ENCODE results near the gene SLC25A38. TPM values are rescaled to one million over a fixed set of nuclear protein-coding genes. Genes with fewer than 3 reads are reported as not detected.

Gene SLC25A38
- total RNA-seq, 1 experiment from 2014 or later, result 29.7 TPM

Other genes starting within 250 kb of the SLC25A38 start
- 72.3 and 86.9 TPM in 2 replicates for gene CSRNP1, start 229.8 kb upstream of the SLC25A38 start, total RNA-seq (2014; rRNA removed)
- not detected in 2 replicates for gene XIRP1, start 190.8 kb upstream of the SLC25A38 start, total RNA-seq (2014; rRNA removed)
- gene CX3CR1, start 103.3 kb upstream of the SLC25A38 start, total RNA-seq (2014; rRNA removed), result not detected in 2 replicates
- not detected in 2 replicates for gene CCR8, start 53.7 kb upstream of the SLC25A38 start, total RNA-seq (2014; rRNA removed)
- 2,286 and 2,722 TPM in 2 replicates for gene RPSA, start 23.4 kb downstream of the SLC25A38 start, total RNA-seq (2014; rRNA removed)
- not detected in 2 replicates for gene MOBP, start 84.3 kb downstream of the SLC25A38 start, total RNA-seq (2014; rRNA removed)

Measured in PC-3 (cell line).